GM18861 (cell line): ENCODE measurements around the gene CD4.
A peak's percentile ranks its signal among the peaks of the same experiment; 100 is the strongest.
"Not testable (repeated sequence)": the region's sequence is repeated elsewhere in the genome, so short reads cannot be mapped to it uniquely, and the experiment has no call there.

ENCODE experiments used
- ATAC-seq: cut with Tn5 transposase; IDR thresholded peaks from one replicate; pipeline ENCODE4 v1.9.1; 2021; ENCODE audit not compliant: unreplicated experiment

The CD4 gene

GRCh38 chr12:6788972-6789924, at the start of gene CD4:
Gene CD4, plus strand, starts transcription at chr12:6789528. Its CDS starts 10,611 bp downstream, at chr12:6800139.
- no peak for ATAC-seq

- ATAC-seq, result not testable (repeated sequence)
Observed at GRCh38 chr12:6742080-6742479, 47.2 kb upstream of the CD4 start.

- ATAC-seq, result no peak
Observed at GRCh38 chr12:6742834-6743233, 46.5 kb upstream of the CD4 start.

- not testable (repeated sequence) for ATAC-seq
Observed at GRCh38 chr12:6743300-6743699, 46.0 kb upstream of the CD4 start.

- no peak for ATAC-seq
Observed at GRCh38 chr12:6745741-6746525, 43.4 kb upstream of the CD4 start.

GRCh38 chr12:6747216-6747615, 42.1 kb upstream of the CD4 start:
- ATAC-seq, result no peak

GRCh38 chr12:6748761-6749160, 40.6 kb upstream of the CD4 start:
- no peak for ATAC-seq

GRCh38 chr12:6750506-6750905, 38.8 kb upstream of the CD4 start:
- no peak for ATAC-seq

- ATAC-seq, result no peak
Observed at GRCh38 chr12:6751767-6752166, 37.6 kb upstream of the CD4 start.

GRCh38 chr12:6752167-6752920, 37.0 kb upstream of the CD4 start:
- ATAC-seq, result no peak

- ATAC-seq, result peak; percentile 89
Observed at GRCh38 chr12:6752921-6753771, 36.2 kb upstream of the CD4 start, which contains the start of gene MLF2. Gene MLF2, minus strand, starts transcription at chr12:6753141. Its CDS starts 807 bp downstream, at chr12:6752334.

GRCh38 chr12:6753772-6754356, 35.5 kb upstream of the CD4 start:
- no peak for ATAC-seq

- no peak for ATAC-seq
Observed at GRCh38 chr12:6754411-6754810, 34.9 kb upstream of the CD4 start.

GRCh38 chr12:6757028-6757690, 32.2 kb upstream of the CD4 start:
- no peak for ATAC-seq

- no peak for ATAC-seq
Observed at GRCh38 chr12:6758506-6759095, 30.7 kb upstream of the CD4 start.

GRCh38 chr12:6759741-6760140, 29.6 kb upstream of the CD4 start:
- ATAC-seq, result no peak

GRCh38 chr12:6763380-6763779, 25.9 kb upstream of the CD4 start:
- no peak for ATAC-seq

GRCh38 chr12:6764011-6764828, 25.1 kb upstream of the CD4 start:
- ATAC-seq, result peak; percentile 78
